ENCODE data around the gene UBE2G1. TPM values are rescaled to one million over a fixed set of nuclear protein-coding genes. Genes with fewer than 3 reads are reported as not detected.

The UBE2G1 gene
- polyA plus RNA-seq, 1 experiment, result 51.5 TPM

DNA sequence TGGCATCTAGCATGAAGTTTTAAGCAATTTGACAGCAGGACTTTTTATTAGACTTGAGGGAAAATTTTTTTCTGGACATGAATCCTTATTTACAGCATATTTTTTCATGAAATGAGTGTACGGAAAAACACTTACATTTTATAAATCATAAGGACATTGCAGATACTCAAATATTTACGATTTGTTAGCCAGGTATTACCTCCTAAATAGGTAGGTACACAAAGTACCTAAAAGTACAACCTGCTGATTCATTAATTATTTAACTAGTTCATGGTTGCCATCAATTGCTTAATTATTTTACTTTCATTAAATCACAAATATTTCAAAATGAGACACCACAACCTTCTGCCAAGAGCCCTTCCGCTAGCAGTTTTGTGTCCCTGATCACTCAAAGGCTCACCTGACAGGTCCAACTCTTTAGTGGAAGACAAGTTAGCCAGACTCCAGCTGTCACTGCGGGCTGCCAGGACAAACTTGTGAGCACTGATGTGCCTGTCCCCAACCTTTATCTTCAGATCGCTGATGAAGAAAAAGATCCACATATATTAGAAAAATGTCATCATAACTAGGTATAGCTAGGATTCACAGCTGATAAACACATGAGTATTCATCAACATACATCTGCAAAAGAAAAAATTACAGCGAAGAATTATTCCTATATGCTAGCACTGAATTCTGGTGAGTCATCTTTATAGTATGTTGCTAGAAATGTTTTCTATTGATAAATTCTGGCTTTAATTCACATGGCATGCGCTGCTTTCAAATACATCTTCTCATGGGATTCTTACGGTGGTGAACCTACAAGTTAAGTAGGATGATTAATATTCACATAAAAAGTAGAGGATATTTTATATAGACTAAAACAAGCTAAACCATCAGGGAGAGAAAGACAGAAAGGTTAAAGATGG lies 130.8 kb downstream of the UBE2G1 start:
- Histone ChIP-seq H3K9me3 (ENCODE audit: control insufficient read depth, insufficient read depth, low read length) (no peaks in the 10 kb centered on the region), H3K27me3 (ENCODE audit: control insufficient read depth, insufficient read depth, low read length) (no peaks in the 10 kb centered on the region), H3K27ac (ENCODE audit: low read depth, low read length) (no peak overlapping the region), H3K4me3 (ENCODE audit: low read depth, low read length) (no peak overlapping the region)
- ChIA-PET CTCF (interaction anchor here (1.0 to 2.2 kb wide), 2 partner anchors 14 to 19 kb away, joined by 4 to 7 read pairs; no protein-coding TSS in a partner anchor), POLR2A (no interaction called here)
- no peak for DNase-seq (ENCODE audit: low read depth, low spot score)
- TF ChIP-seq, protein P1, sequence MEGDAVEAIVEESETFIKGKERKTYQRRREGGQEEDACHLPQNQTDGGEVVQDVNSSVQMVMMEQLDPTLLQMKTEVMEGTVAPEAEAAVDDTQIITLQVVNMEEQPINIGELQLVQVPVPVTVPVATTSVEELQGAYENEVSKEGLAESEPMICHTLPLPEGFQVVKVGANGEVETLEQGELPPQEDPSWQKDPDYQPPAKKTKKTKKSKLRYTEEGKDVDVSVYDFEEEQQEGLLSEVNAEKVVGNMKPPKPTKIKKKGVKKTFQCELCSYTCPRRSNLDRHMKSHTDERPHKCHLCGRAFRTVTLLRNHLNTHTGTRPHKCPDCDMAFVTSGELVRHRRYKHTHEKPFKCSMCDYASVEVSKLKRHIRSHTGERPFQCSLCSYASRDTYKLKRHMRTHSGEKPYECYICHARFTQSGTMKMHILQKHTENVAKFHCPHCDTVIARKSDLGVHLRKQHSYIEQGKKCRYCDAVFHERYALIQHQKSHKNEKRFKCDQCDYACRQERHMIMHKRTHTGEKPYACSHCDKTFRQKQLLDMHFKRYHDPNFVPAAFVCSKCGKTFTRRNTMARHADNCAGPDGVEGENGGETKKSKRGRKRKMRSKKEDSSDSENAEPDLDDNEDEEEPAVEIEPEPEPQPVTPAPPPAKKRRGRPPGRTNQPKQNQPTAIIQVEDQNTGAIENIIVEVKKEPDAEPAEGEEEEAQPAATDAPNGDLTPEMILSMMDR (IDR thresholded peaks at IDR 0.05; ENCODE audit: low read depth, low read length), result no peak

- TF ChIP-seq, protein P1 (IDR thresholded peaks at IDR 0.05; ENCODE audit: low read depth, low read length), result no peak
- no peak overlapping the region for H3K27ac ChIP-seq (ENCODE audit: low read depth, low read length)
- H3K27me3 ChIP-seq (ENCODE audit: control insufficient read depth, insufficient read depth, low read length), result no peaks in the 10 kb centered on the region
- H3K9me3 ChIP-seq (ENCODE audit: control insufficient read depth, insufficient read depth, low read length), result no peaks in the 10 kb centered on the region
- ChIA-PET CTCF (interaction anchor here (0.6 to 2.2 kb wide), 3 partner anchors 15 to 18 kb away, joined by 3 to 7 read pairs (median 3); no protein-coding TSS in a partner anchor), POLR2A (interaction anchor here (0.5 kb wide), 1 partner anchor 103 kb away, joined by 6 read pairs; no protein-coding TSS in a partner anchor)
- H3K4me3 ChIP-seq (ENCODE audit: low read depth, low read length), result no peak overlapping the region
- DNase-seq (ENCODE audit: low read depth, low spot score), result no peak
Observed at GRCh38 chr17:4234401-4234800, 132.1 kb downstream of the UBE2G1 start.

DNA sequence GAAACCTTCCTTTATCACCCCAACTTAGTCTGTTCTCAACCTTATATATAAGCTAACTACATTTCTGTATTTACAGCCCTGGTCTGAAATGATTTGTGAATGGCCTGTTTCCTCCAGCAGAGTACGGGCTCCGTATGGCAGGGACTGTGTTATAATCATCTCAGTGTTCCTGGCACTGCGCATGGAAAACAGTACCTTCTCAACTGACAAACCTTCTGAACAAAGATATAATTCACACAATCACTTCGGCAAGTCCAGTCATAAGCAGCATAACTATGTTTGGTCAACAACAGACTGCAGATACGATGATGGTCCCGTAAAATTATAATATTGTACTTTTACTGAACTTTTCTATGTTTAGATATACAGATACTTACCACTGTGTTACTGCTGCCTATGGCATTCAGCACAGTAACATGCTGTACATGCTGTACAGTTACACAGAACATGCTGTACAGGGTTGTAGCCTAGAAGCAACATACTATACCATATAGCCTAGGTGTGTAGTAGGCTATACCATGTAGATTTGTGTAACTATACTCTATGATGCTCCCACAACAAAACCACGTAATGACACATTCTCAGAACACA lies 132.7 kb downstream of the UBE2G1 start:
- POLR2A ChIA-PET, result interaction anchor here (0.6 kb wide), 1 partner anchor 10 kb away, joined by 6 read pairs; no protein-coding TSS in a partner anchor
- H3K27ac ChIP-seq (ENCODE audit: low read depth, low read length), result no peak overlapping the region
- H3K9me3 ChIP-seq (ENCODE audit: control insufficient read depth, insufficient read depth, low read length), result no peaks in the 10 kb centered on the region
- TF ChIP-seq, protein P1 (IDR thresholded peaks at IDR 0.05; ENCODE audit: low read depth, low read length), result no peak
- no peaks in the 10 kb centered on the region for H3K27me3 ChIP-seq (ENCODE audit: control insufficient read depth, insufficient read depth, low read length)
- no peak overlapping the region for H3K4me3 ChIP-seq (ENCODE audit: low read depth, low read length)
- DNase-seq (ENCODE audit: low read depth, low spot score), result no peak
- CTCF ChIA-PET, result interaction anchor here (0.6 to 1.6 kb wide), 2 partner anchors 16 to 17 kb away, joined by 3 to 4 read pairs; no protein-coding TSS in a partner anchor

- DNase-seq (ENCODE audit: low read depth, low spot score), result peak; percentile 8
- ChIA-PET CTCF (interaction anchor here (0.8 to 1.6 kb wide), 2 partner anchors 16 to 17 kb away, joined by 4 to 5 read pairs; no protein-coding TSS in a partner anchor), POLR2A (no interaction called here)
- TF ChIP-seq, protein P1 (IDR thresholded peaks at IDR 0.05; ENCODE audit: low read depth, low read length), result no peak
- H3K27ac ChIP-seq (ENCODE audit: low read depth, low read length), result no peak overlapping the region
- H3K4me3 ChIP-seq (ENCODE audit: low read depth, low read length), result no peak overlapping the region
- H3K27me3 ChIP-seq (ENCODE audit: control insufficient read depth, insufficient read depth, low read length), result no peaks in the 10 kb centered on the region
- no peaks in the 10 kb centered on the region for H3K9me3 ChIP-seq (ENCODE audit: control insufficient read depth, insufficient read depth, low read length)
Observed at GRCh38 chr17:4232168-4232813, 134.2 kb downstream of the UBE2G1 start.

Measured in AG04450 (cell line).